ENCODE data around the gene DEFB131B. TPM values are rescaled to one million over a fixed set of nuclear protein-coding genes. Genes with fewer than 3 reads are reported as not detected.
"Not testable (repeated sequence)": the region's sequence is repeated elsewhere in the genome, so short reads cannot be mapped to it uniquely, and the experiment has no call there.

DEFB131B gene
- total and polyA plus RNA-seq, 2 of the 8 experiments (the other 6 are each of a cell fraction or from before 2014, with no cell fraction given), result not detected

DNA sequence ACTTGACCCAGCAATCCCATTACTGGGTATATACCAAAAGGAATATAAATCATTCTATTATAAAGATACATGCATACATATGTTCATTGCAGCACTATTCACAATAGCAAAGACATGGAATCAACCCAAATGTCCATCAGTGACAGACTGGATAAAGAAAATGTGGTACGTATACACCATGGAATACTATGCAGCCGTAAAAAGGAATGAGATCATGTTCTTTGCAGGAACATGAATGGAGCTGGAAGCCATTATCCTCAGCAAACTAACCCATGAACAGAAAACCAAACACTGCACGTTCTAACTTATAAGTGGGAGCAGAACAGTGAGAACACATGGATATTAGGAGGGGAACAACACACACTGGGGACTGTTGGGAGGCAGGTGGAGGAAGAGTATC lies 49.0 kb upstream of the DEFB131B start:
- H2AK5ac ChIP-seq (ENCODE audit: low read depth, low read length); H2BK120ac ChIP-seq (replicated peaks; ENCODE audit: low read depth, low read length); H3K4me3 ChIP-seq (ENCODE audit: extremely low read depth in 1 of 4, insufficient read depth in 2 of 4, low read depth in 3 of 4, low read length in 4 of 4); FAIRE-seq; H3K27ac ChIP-seq (ENCODE audit: low read depth, low read length); DNase-seq (ENCODE audit: low read depth in 1 of 2, low spot score in 2 of 2); CTCF ChIA-PET (ENCODE audit: partially characterized antibody); H2AFZ ChIP-seq (ENCODE audit: low read length); H3K9me3 ChIP-seq (ENCODE audit: insufficient read depth in 2 of 2, low read depth in 1 of 2, low read length in 1 of 2); POLR2A ChIA-PET (ENCODE audit: partially characterized antibody); H3K23ac ChIP-seq (ENCODE audit: insufficient read length); H3K23me2 ChIP-seq (ENCODE audit: low read depth, low read length); H3K4me2 ChIP-seq (ENCODE audit: insufficient read depth in 1 of 2, low read depth in 2 of 2, low read length in 2 of 2); H4K5ac ChIP-seq (ENCODE audit: insufficient read length, low read depth, low read length); H3K79me2 ChIP-seq (ENCODE audit: control insufficient read depth in 1 of 2, insufficient read depth in 2 of 2, low read length in 2 of 2); H4K91ac ChIP-seq (replicated peaks; ENCODE audit: insufficient read length, low read length); H4K20me1 ChIP-seq (replicated peaks in 1 of 2; ENCODE audit: control insufficient read depth in 1 of 2, insufficient read depth in 2 of 2, low read length in 2 of 2); H3K4me1 ChIP-seq (replicated peaks in 1 of 4; ENCODE audit: control insufficient read depth in 3 of 4, insufficient read depth in 4 of 4, low read length in 3 of 4); H3K36me3 ChIP-seq (ENCODE audit: control insufficient read depth in 2 of 4, insufficient read depth in 4 of 4, low read length in 3 of 4); H2BK15ac ChIP-seq (ENCODE audit: low read length); H3K4ac ChIP-seq (replicated peaks; ENCODE audit: insufficient read length, low read depth, low read length); H3K18ac ChIP-seq (ENCODE audit: extremely low read depth, low read length); H3K9ac ChIP-seq (replicated peaks in 1 of 4; ENCODE audit: extremely low read depth in 1 of 4, low read depth in 3 of 4, low read length in 3 of 4); H4K8ac ChIP-seq (ENCODE audit: extremely low read depth, insufficient read depth, low read length); H3K27me3 ChIP-seq (replicated peaks in 1 of 4; ENCODE audit: control insufficient read depth in 3 of 4, extremely low read depth in 1 of 4, insufficient read depth in 3 of 4, low read length in 3 of 4); H3K56ac ChIP-seq (replicated peaks; ENCODE audit: insufficient read length, low read depth, low read length); H3K79me1 ChIP-seq (ENCODE audit: low read depth, low read length); H2BK12ac ChIP-seq (ENCODE audit: low read depth, low read length); H2BK5ac ChIP-seq (ENCODE audit: low read depth, low read length); H2BK20ac ChIP-seq (ENCODE audit: low read length); H3K14ac ChIP-seq (ENCODE audit: insufficient read length): not testable (repeated sequence)
- WGBS, 2 experiments (ENCODE audit: extremely low coverage in 1 of 2, insufficient coverage in 1 of 2, insufficient read length in 1 of 2, insufficient replicate concordance in 2 of 2, low coverage in 1 of 2, low lambda C conversion rate in 2 of 2, missing lambda C conversion rate in 1 of 2), result 85% methylated on average over 3 of the region's 3 CpGs; no CpG with 5 or more reads in 1 of the 2 experiments

DNA sequence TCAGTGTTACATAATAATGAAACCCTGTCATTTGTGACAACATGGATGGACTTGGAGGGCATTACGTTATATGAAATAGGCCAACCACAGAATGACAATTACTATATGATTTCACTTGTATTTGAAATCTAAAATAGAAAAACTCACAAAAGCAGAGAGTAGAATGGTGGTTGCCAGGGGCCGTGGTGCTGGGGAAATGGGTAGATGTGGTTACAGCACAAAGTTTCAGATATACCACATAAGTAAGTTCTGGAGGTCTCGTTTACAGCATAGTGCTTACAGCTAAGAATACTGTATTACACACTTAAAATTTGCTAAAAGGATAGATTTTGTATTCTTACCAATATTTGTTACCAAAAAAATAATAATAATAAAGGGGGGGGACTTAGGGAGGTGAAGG lies 48.6 kb upstream of the DEFB131B start:
- H2BK20ac ChIP-seq (ENCODE audit: low read length); H3K4me1 ChIP-seq (replicated peaks in 1 of 4; ENCODE audit: control insufficient read depth in 3 of 4, insufficient read depth in 4 of 4, low read length in 3 of 4); H2AFZ ChIP-seq (ENCODE audit: low read length); CTCF ChIA-PET (ENCODE audit: partially characterized antibody); H3K56ac ChIP-seq (replicated peaks; ENCODE audit: insufficient read length, low read depth, low read length); H2BK12ac ChIP-seq (ENCODE audit: low read depth, low read length); H3K14ac ChIP-seq (ENCODE audit: insufficient read length); H3K4ac ChIP-seq (replicated peaks; ENCODE audit: insufficient read length, low read depth, low read length); FAIRE-seq; H2BK5ac ChIP-seq (ENCODE audit: low read depth, low read length); H3K4me2 ChIP-seq (ENCODE audit: insufficient read depth in 1 of 2, low read depth in 2 of 2, low read length in 2 of 2); H3K18ac ChIP-seq (ENCODE audit: extremely low read depth, low read length); H3K27me3 ChIP-seq (replicated peaks in 1 of 4; ENCODE audit: control insufficient read depth in 3 of 4, extremely low read depth in 1 of 4, insufficient read depth in 3 of 4, low read length in 3 of 4); H4K8ac ChIP-seq (ENCODE audit: extremely low read depth, insufficient read depth, low read length); H3K9me3 ChIP-seq (ENCODE audit: insufficient read depth in 2 of 2, low read depth in 1 of 2, low read length in 1 of 2); H3K36me3 ChIP-seq (ENCODE audit: control insufficient read depth in 2 of 4, insufficient read depth in 4 of 4, low read length in 3 of 4); H3K23me2 ChIP-seq (ENCODE audit: low read depth, low read length); H3K27ac ChIP-seq (ENCODE audit: low read depth, low read length); H4K5ac ChIP-seq (ENCODE audit: insufficient read length, low read depth, low read length); H2BK15ac ChIP-seq (ENCODE audit: low read length); H4K20me1 ChIP-seq (replicated peaks in 1 of 2; ENCODE audit: control insufficient read depth in 1 of 2, insufficient read depth in 2 of 2, low read length in 2 of 2); H3K79me2 ChIP-seq (ENCODE audit: control insufficient read depth in 1 of 2, insufficient read depth in 2 of 2, low read length in 2 of 2); H2AK5ac ChIP-seq (ENCODE audit: low read depth, low read length); H3K4me3 ChIP-seq (ENCODE audit: extremely low read depth in 1 of 4, insufficient read depth in 2 of 4, low read depth in 3 of 4, low read length in 4 of 4); H3K79me1 ChIP-seq (ENCODE audit: low read depth, low read length); H3K9ac ChIP-seq (replicated peaks in 1 of 4; ENCODE audit: extremely low read depth in 1 of 4, low read depth in 3 of 4, low read length in 3 of 4); H3K23ac ChIP-seq (ENCODE audit: insufficient read length); DNase-seq (ENCODE audit: low read depth in 1 of 2, low spot score in 2 of 2); H4K91ac ChIP-seq (replicated peaks; ENCODE audit: insufficient read length, low read length); H2BK120ac ChIP-seq (replicated peaks; ENCODE audit: low read depth, low read length); POLR2A ChIA-PET (ENCODE audit: partially characterized antibody): not testable (repeated sequence)
- 88% methylated on average over 3 of the region's 3 CpGs; no CpG with 5 or more reads in 1 of the 2 experiments for WGBS, 2 experiments (ENCODE audit: extremely low coverage in 1 of 2, insufficient coverage in 1 of 2, insufficient read length in 1 of 2, insufficient replicate concordance in 2 of 2, low coverage in 1 of 2, low lambda C conversion rate in 2 of 2, missing lambda C conversion rate in 1 of 2)
